SW 1271 (cell line): ENCODE results near the gene KL.

Experiments
- DNase-seq, 2 experiments: peaks; one replicate each; lab custom pipeline; 2025; lab: John Stamatoyannopoulos, UW

Gene KL

DNA sequence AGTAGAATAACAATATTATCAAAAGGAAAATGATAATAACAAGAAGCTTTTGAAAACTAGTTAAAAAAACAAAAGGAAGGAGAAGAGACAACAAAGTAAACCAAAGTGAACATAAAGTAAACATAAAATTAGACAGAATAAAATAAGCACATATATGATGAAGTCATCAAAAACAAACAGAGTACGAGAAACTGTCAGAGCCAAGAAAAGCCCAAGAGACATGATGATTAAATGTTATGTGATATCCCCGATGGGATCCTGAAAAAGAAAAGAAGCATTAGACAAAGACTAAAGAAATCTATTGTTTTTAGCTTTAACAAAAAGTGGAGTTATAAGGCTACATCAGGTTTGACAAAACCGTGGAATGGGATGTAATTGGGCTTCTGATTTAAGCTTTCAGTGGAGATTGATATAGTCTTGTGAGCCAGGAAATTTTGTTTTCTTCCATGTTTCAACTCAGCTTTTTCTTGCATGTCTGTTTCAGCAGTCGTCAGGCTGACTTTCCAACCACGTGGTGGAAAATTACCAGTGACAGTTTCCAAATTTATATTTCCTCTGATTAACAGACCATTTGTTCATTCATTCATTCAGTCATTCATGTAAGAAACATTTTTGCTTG lies 64.9 kb downstream of the KL start:
- DNase-seq: no peak

DNA sequence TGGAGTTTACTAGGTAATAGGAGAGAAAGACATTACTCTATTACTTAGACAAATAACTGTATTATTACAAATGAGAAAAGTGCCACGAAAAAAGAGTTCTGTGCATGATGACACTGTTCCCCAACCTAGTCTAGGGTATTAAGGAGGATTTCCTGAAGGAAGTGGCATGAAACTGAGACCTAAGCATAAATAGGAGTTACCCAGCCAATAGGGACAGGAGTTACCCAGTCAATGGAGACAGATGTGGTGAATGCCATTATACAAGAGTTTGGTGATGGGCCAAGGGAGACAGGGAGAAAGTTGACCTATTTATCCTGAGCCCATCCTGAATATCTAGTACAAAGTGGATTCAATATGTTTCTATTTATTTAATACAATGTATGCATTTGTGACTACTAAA lies 65.4 kb downstream of the KL start:
- no peak for DNase-seq

DNA sequence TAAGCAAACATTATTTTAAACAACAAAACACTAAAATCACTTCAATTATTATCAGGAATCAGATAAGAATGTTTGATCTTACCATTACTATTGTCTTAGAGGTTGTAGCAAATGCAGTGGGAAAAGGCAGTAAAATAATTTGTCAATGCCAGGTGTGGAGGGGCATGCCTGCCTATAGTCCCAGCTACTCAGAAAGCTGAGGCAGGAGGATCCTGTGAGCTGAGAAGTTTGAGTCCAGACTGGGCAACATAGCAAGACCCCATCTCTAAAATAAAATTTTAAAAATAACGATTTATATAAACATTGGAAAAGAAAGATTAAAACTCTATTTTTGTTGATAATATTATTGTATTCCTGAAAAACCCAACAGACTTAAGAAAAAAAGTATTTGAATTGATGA lies 66.8 kb downstream of the KL start:
- no peak for DNase-seq

DNA sequence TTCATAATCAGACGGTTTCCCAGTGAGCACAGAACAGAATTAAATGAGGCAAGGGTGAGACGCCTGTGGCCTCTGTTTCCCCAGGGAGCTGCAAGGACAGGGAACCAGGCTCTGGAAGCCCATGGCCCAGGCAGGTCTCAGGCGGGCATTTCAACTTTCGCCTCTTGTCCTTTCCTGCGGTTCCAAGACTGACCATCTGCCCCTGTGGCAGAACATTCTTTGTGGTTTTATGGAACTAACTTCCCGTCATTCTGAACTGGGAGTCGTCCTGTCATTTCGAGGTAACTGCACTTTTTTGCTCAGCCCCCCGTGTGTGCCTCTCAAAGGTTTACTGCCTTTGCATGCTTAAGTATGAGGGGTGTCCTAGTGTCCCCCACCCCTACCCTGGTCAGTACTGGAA lies 70.9 kb downstream of the KL start:
- DNase-seq: no peak

DNA sequence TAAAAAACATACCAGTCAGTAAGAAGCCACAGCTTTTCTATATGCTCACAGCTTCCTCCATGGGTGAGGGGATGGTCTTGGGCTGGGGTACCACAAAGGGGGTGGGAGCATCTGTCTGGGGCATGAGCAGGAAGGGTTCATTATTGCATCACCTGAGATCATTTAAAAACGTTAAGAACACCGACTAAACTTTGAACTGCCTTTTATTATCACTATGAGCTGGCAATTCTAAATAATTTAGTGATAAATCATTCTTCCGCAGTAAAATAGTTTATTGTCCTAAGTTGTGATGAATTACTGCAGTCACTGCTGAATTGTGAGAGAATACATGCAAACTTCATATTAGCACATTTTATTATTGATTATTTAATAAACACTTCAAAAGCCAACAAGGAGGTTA lies 71.6 kb downstream of the KL start:
- no peak for DNase-seq

DNA sequence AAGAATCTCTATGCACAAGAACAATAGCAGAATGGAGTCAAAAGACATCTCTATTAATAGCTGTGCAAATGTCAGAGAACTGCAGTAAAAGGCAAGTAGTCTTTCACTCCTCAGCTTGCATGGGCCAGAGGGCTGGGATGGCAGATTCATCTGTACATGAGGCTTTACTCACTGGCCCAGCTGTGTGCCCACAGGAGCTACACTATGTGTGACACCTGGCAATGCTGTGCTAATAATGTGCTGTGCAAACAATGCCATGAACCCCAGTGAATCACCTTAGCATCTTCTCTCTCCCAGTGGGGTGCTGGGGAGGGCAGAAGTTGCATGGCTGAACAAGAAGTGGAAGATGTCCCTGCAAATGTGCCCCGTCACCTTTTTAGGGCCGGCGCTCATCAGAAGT lies 73.1 kb downstream of the KL start:
- no peak for DNase-seq

DNA sequence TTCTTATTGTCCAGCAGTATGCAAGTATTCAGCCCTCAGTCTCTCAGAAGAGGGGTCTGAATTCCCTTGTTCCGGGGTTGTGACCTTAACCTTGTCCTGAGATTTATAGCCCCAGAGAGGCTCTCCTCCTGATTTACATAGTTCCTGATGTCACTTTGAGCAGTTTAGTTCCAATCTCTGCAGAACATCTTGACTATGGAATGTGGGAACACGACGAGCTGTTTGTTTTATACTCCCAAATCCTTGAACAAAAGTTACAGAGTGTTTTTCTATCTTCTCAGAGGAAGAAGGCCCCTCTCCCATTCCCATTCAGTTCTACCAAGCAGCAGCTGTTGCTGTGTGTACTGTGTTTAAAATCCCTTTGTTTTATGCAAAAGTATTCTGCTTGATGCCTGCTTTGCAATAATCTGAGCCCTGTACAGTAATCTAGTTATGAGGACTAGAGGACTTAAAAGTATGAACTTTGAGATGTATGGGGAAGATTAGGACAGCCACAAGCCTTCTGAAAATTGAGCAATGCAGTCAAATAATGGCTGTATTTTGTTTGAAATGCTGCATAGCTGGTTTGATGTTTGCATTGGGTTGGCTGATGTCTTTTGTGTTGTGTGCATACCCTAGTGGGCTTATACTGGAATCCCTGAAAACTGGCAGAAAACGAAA lies 74.7 kb downstream of the KL start:
- DNase-seq: no peak

DNA sequence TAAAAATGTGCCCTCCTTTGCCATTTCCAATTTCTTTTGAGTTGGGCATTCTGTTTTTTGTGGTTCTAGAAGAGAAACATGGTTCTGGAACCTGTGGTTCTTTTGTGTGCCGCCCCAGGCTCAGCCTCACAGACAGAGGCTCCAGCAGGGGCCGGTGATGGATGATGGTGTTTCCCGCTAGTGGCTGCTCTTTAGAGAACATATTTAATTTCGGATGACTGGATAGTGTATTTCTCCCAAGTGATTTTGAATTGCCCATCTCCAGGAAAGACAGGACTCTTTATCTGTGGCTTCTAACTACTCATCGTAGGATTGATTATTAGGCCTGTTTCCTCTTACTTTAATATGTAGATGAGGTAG lies 75.2 kb downstream of the KL start:
- DNase-seq: no peak

DNA sequence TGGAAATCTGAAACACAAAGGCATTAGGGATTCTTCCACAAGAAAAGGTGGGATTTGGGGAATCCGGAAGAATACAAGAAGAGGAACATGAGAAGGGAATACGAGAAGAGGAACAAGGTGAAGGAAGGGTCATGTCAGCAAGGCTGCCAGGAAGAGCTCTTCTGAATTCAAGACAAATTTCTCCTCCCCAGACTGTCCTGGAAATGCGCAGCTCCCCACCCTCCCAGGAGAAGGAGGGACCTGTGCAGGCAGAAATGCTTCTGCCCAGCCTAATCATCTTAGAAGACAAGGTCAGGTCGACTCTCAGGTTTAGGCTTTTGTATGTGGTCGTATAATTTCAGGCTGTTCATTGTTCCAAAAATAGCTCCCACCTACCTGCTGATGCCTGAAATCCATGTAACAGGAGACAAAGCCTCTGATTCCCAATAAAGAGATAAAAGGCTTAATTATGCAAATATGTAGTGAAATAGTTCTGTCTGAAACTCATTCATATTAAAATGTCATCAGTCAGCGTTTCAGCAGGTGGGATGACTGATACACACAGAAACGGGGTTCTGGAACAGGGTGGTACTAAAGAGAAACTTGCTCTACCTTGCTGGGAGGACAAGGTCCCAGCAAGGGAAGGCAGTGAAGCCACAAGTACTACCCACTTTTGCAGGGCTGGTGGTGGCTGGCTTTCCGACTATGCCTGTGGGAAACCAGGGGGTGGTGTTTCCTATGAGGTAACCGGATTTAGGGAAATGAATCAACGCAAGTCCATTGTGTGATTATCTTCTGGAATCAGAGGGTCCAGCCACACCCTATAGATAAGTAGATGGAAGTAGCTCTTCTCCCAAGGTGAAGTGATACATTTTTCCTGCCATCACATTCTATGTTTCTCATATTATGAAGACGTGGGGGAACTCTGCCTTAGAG lies 76.1 kb downstream of the KL start:
- DNase-seq: no peak

DNA sequence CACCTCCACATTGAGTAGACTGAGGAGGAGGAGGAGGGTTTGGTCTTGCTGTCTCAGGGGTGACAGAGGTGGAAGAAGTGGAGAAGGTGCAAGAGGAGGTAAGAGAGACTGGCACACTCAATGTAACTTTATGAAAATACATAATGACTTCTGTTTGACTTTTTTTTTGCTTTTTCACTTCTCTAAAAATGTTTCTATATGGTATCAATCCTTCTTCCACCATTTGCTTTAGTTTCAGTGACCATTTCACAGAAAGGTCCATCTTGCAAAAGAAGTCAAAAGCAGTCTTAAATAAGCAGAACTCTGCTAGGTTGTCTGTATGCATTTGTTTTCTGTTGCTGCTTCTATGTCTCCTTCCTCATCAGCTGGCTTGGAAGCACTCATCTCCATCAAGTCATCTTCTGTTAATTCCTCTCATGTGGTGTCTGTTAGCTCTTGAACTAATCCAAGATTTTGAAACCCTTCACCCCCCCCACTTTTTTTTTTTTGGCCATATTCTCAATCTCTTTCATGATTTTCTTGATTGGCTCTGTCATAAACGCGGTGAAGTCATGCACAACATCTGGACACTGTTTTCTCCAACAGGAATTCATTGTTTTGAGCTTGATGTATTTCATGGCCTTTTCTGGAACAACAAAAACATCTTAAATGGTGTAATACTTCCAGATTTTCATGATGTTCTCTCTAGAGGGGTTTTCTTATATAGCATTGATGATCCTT lies 80.8 kb downstream of the KL start:
- DNase-seq: no peak

DNA sequence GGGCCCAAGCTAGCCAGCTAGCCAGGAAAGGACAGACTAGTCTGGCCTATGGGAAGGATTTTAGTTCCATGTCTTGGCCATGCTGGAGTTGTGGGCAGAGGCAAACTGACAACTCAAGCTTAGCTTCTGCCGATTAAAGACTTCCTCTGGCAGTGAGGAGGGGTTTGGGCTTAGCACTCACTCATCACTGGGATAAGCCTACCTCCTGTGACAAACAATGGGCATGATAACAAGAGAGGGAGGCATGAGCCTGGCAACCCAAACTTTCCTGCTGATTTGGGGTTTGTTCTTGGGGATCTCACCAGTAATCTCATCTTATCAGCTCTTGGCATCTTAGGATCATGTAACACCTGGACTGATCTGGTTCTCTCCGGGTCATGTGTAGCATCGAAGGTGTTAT lies 83.6 kb downstream of the KL start:
- DNase-seq: no peak

DNA sequence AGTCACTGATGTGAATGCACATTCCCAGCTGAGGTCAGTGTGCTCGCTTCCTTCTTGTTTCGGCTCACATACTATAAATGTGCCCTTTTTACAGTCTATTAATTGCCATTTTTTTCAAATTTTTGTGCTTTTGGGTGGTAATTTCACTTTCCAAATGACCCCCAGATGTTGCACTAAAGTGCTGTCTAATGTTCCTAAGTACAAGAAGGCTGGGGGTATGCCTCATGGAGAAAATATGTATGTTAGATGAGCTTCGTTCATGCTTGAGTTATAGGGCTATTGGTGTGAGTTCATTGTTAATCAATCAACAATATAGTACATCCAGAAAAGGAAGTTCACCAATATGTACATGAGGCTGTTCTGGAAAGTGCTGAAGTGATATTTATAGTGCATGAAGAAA lies 84.7 kb downstream of the KL start:
- no peak for DNase-seq

DNA sequence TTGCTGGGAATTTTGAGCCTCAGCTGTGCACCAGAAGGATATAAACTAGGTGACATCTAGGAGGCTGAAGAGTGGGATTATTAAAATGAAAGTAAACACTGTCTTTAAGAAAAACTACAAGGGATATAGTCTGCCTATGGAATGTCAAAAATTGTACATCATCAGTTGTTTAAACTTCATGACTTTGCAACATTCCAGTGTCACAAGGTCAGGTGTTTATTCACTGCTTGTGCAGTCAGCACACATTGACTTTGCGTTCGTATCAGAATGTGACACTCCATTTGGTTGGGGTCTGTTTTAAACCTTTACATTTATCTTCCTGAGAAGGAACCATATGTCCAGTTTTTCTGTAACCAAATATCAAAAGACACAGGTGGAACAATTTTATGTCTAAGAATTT lies 85.6 kb downstream of the KL start:
- DNase-seq: no peak

DNA sequence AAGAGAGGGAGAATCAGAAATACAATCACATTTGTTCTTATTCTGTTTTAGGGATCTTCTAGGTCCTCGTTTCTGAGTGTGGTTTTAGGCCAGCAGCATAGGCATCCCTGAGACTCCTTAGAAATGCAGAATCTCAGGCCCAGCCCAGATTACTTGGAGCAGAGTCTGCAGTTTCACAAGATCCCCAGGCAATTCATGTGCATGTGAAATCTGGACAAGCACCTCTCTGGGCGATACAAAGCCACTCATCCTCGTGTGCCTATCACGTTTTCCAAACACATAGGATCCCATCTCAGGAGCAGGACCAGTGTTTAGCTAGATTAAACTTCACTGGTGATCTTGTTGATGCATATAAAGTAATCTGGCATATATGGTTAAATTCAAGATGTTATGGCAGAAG lies 87.2 kb downstream of the KL start:
- DNase-seq: no peak

DNA sequence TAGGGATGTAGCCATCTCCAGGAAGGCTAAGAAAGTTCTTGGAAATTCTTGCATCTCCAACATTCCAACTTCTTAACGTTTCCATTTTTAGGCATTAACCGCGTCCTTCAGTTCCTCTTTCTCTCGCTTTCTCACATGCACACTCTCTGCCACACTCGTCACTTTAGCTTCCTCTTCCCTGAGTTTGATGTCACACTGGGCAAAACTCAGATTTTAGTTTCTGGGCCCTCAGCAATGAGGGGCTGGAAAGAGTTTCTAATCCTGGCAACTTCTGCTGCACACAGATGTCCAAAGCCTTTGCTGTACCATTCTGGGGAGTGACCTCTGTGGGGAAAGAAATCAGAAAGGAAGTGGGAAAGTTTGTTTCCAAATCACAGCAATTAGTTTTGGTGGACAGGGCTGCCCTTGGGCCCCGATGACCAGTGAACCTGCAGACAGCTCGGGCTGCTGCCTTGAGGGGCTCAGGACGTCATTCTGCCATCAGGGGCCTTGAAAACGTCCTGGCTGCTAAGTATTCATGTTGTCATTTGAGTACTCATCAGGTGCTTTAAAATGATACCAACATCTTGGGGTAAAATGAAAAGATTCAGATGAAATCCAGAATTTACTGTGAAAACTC lies 89.3 kb downstream of the KL start:
- DNase-seq: no peak

DNA sequence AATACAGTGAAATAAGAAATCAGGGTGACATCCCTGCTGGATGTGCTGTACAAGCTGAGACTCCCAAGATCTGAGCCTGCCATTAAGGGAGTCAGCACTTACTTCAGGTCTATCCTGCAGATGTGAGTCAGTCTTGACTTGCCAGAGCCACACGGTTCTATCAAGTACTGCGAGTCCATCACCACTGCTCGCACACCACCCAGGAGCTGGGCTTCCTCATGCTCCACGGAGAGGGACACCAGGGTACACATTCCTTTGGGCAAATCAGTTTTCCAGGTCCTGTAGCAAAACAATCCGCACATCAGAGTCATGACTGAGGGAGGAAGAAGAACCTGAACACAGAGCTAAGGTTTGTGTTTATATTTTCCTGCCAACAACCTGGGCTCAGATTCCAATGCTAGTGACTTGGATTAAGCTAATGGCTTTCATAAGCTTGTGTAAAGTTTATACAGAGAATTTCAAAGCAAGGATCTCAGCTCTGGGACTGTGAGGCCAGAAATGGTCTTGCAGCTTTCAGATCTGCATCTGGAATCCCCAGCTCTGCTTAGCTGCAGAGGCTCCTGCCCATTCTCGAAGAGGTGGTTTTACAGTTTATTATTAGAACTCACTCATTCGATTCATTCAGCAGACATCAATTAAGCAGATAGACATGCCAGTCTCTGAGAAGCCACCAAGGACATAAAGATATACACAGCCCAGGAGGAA lies 90.6 kb downstream of the KL start:
- DNase-seq: no peak

DNA sequence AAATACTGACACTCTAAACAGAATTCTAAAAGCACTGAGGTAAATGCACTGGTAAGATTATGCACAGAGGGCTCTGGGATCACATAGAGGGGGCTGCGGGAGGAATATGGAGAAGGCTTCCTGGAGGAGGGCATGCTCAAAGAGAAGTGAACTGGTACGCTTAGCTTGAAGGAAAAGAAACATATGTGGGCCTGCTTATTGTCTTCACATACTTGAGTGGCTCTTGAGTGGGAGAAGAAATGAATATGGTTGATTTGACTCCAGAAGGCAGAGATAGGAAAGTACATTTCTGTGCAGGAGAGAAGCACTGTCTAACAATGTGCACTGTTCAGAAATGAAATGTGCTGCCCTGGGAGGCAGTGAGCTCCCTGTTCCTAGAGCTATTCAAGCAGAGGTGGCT lies 91.1 kb downstream of the KL start:
- DNase-seq: no peak

DNA sequence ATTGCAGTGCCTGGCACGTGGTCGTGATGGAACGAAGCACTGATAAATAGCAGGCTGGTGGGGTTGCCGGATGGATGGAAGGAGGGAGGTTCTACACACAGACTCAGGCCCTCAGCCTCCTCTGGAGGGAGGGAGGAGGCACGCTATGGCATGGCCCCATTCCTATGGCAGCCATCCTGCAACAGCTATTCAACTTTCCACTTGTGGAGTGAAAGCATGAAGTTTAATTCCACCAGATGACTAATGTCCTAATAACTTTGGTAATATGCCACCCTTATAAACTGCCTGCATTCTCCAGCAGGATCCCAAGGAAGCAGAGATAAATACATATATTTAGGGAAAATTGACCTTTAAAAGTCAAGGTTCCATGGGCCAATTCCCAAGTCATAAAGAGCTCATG lies 92.4 kb downstream of the KL start:
- DNase-seq: no peak

DNA sequence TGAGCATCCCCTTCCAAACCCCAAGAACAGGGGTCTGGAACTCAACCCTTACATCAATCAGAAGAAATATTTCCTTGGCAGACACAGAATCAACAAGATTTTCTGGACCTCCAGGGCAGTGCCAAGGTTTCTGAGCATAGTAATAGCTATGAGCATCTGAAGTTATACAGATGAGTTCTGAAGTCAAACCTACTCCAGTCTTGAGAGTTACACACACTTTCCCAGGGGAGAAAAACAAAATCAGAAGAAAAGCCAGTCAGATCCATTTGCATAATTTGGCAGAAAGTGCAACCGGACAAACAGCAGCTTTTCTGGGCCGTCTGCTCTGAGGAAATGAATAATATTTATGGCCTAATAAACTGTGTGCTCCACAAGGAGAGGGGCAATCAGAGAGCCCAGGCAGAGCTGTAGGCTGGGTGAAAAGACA lies 93.1 kb downstream of the KL start:
- DNase-seq: no peak

DNA sequence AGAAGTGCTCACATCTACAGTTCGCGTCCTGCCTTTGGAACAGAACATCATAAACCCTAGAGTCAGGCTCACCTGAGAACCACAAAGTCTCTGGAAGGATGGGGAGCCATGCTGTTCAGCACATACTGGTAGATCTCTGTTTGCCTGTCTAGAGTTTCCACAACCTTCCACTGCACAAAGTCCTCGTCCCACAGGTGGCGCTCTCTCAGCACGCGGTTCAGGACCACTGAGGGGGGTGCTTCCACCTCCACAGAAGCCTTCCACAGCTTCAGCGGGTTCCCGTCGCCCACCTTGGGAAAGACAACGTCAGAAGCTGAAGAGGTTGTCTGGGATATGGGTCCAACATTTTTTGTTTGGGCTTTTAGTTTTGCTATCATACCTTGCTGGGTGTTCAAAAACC lies 93.6 kb downstream of the KL start:
- no peak for DNase-seq

DNA sequence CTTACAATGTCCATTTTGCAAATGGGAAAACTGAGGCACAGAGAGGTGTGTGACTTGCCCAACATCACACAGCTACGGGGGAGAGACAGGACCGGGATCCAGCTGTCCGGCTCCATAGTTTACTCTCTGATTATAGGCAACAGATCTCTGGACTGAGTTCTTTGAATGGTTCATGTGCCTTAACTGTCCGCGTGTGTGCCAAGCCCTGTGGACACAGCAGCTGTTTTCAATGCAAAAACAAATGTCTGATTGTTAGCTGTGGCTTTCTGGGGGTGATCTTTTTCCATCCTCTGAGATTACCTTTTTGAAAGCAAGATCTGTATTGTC lies 94.1 kb downstream of the KL start:
- DNase-seq: no peak
